Measurements from ENCODE around the gene MPHOSPH9. TPM values are rescaled to one million over a fixed set of nuclear protein-coding genes. Genes with fewer than 3 reads are reported as not detected.

The MPHOSPH9 gene
- total RNA-seq, 4 donors from 2014 or later = 21.3 to 124 (median 75.1) TPM

- peaks cover 9 to 13% of the 10 kb centered on the region in 2 donors for H3K4me1 ChIP-seq
- no peak overlapping the region for H3K4me3 ChIP-seq
- H3K36me3 ChIP-seq = no peaks in the 10 kb centered on the region
- H3K27me3 ChIP-seq = no peaks in the 10 kb centered on the region
- intact Hi-C loops (cut with DNase I; ENCODE audit: low total_unique reads) = no loop called here
- H3K9me3 ChIP-seq = no peaks in the 10 kb centered on the region
- DNase-seq = no peak
- no peak overlapping the region for H3K27ac ChIP-seq
- TF ChIP-seq CTCF (IDR thresholded peaks at IDR 0.05) = no peak
- no peak for TF ChIP-seq POLR2A (IDR thresholded peaks at IDR 0.05)
Observed at GRCh38 chr12:123111498-123112165, 121.3 kb downstream of the MPHOSPH9 start.

- Histone ChIP-seq H3K9me3 (no peaks in the 10 kb centered on the region), H3K36me3 (no peaks in the 10 kb centered on the region), H3K27me3 (no peaks in the 10 kb centered on the region), H3K27ac (no peak overlapping the region), H3K4me1 (peaks cover under 1 to 2% of the 10 kb centered on the region in 2 donors), H3K4me3 (no peak overlapping the region)
- intact Hi-C loops (cut with DNase I; ENCODE audit: low total_unique reads) = no loop called here
- TF ChIP-seq POLR2A (IDR thresholded peaks at IDR 0.05) (no peak), CTCF (IDR thresholded peaks at IDR 0.05) (no peak)
- no peak for DNase-seq
Observed at GRCh38 chr12:123109319-123109772, 123.6 kb downstream of the MPHOSPH9 start.

- no peaks in the 10 kb centered on the region for H3K9me3 ChIP-seq
- no peak for DNase-seq
- H3K4me3 ChIP-seq = no peak overlapping the region
- no peak overlapping the region for H3K27ac ChIP-seq
- no peaks in the 10 kb centered on the region for H3K36me3 ChIP-seq
- intact Hi-C loops (cut with DNase I; ENCODE audit: low total_unique reads) = no loop called here
- H3K27me3 ChIP-seq = no peaks in the 10 kb centered on the region
- TF ChIP-seq POLR2A (IDR thresholded peaks at IDR 0.05) (no peak), CTCF (IDR thresholded peaks at IDR 0.05) (no peak)
- H3K4me1 ChIP-seq = no peaks in the 10 kb centered on the region
Observed at GRCh38 chr12:123108682-123109066, 124.3 kb downstream of the MPHOSPH9 start.

GRCh38 chr12:123107926-123108681 lies 124.8 kb downstream of the MPHOSPH9 start:
- intact Hi-C loops (cut with DNase I; ENCODE audit: low total_unique reads) = no loop called here
- no peaks in the 10 kb centered on the region for H3K4me1 ChIP-seq

More at GRCh38 chr12:123107926-123108681, 124.8 kb downstream of the MPHOSPH9 start:
- H3K27ac ChIP-seq = no peak overlapping the region
- no peak for DNase-seq
- no peak overlapping the region for H3K4me3 ChIP-seq
- no peaks in the 10 kb centered on the region for H3K36me3 ChIP-seq
- TF ChIP-seq POLR2A (IDR thresholded peaks at IDR 0.05) (no peak), CTCF (IDR thresholded peaks at IDR 0.05) (no peak)
- H3K27me3 ChIP-seq = no peaks in the 10 kb centered on the region
- H3K9me3 ChIP-seq = no peaks in the 10 kb centered on the region

Data from uterus (tissue), 4 donors.